NCI-H82 (cell line): Measurements from ENCODE around the gene KRT32.
"Not testable (repeated sequence)": the region's sequence is repeated elsewhere in the genome, so short reads cannot be mapped to it uniquely, and the experiment has no call there.

Source experiments
- DNase-seq: peaks from one replicate; lab custom pipeline; 2025; lab: John Stamatoyannopoulos, UW

KRT32 gene

DNA sequence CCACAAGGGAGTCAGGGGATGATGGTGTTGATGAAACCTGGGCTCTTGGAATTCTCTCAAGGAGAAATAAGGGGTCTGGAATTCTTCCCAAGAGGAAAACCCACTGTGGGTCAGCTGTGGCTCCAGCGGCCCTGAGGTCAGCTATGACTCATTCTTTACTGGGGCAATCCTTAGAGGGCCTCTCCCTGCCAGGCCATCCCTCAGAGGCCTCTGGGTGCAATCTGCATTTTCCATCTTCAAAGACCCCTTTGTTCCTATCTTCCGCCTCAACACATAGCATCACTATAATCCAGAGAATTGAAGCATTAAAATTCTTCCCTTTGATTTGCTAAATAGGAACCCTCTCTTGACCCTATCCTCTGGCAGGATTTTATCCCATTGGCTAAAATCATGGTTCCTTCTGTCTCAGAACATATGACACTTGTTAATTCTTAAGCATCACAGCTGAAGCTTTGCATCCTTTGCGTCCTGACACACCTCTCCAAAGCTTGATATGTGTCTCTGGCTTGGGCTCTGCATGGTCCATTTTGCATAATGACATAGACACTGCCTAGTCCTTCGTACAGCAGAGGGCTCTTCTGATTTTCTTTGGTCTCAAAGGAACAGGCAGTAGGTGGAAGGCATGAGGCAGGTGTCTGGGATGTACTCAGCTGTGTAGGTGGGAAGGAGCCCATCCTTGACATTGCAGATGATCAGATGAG lies 38.4 kb downstream of the KRT32 start:
- no peak for DNase-seq

DNA sequence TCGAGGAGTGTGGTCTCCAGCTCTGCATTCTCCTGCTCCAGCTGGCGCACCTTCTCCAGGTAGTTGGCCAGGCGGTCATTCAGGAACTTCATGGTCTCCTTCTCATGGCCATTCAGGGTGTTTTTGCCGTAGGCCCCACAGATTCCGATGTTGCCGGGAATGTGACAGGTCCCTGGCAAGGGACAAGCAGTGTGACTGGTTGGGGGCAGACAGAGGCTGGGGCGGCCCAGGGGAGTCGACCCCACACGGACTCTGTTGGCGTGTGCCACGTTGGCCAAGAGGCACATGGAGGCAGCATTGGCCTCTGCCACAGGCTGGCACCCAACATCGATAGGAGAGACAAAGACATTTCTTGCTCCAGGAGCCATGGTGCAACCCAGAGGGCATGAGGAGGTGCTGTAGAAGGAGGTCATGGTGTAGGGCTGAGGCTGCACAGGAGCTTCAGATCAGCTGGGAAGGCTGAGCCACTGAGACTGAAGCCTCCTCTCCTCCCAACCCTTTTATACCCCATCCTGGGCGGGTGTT lies 43.0 kb downstream of the KRT32 start, which contains the start of gene KRT37:
Gene KRT37, minus strand, starts transcription at position 475 of the 525 bp plus-strand sequence. Its CDS starts 62 bp downstream, at position 413.
- no peak for DNase-seq

DNA sequence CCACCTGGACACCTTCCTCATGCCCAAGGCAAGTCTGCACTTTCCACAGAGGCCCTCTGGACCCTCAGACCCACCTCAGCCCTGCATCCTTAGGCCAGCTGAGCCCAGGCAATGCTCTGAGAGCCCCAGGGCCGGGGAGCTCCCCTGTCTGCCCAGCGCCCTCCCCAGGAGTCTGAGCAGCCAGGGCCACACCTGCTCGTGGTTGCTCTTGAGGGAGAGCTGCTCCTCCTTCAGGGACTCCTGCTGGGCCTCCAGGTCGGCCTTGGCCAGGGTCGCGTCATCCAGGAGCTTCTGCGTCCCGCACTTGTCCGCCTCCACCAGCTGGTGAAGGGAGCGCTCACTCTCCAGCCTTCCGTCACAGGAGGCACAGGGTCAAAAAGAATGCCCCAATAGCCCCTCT lies 44.6 kb downstream of the KRT32 start:
- not testable (repeated sequence) for DNase-seq

DNA sequence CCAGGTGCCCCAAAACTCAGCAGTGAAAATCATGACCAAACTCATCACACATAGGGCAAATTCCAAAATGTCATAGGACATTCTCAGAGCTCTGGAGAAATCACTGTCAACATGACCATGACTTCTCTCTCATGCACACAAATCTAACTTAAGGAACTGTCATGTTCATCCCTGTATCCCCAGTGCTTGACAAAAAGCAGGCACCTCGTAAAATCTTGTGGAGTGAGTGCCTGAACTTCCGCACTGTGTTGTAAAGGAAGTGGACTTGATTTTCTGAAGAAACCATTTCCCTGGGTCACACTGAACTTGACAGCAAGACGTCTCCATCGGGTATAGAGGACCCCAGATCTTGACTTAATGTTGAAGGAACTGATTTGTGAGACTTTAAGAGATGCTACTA lies 45.6 kb downstream of the KRT32 start:
- no peak for DNase-seq

DNA sequence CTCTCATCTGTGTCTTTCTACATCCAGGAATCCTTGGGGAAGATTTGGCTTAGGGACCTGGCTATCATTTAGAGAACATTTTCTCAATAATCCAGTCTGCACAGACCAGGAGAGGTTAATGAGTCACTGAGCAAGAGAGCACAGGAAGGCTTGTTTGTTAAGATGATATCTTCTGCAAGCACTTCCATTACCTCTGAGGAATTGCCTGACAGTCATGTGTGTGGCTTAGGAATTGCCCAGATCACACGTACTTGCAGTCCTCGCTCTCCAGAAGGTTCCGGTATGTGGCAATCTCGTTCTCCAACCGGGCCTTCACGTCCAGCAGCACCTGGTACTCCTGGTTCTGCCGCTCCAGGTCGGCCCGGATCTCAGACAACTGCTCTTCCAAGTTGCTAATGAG lies 46.1 kb downstream of the KRT32 start:
- no peak for DNase-seq

DNA sequence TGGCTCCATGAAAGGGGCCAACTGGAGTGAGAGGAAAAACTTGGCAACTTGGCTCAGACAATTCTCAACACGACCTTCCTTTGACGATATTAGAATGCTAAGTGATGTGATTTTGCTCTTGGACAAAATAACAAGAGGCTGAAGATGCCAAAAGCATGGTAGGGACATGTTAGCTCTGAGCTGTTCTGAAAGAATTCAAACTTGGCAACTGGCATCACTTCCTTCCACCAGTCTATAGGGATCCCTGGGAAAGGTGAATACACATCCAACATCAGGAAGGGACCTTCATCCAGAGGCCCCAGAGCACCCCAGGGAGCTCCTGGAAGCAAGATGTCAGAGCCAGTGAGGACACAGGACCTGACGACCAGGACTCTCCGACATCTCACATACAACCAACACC lies 47.1 kb downstream of the KRT32 start:
- DNase-seq: no peak

DNA sequence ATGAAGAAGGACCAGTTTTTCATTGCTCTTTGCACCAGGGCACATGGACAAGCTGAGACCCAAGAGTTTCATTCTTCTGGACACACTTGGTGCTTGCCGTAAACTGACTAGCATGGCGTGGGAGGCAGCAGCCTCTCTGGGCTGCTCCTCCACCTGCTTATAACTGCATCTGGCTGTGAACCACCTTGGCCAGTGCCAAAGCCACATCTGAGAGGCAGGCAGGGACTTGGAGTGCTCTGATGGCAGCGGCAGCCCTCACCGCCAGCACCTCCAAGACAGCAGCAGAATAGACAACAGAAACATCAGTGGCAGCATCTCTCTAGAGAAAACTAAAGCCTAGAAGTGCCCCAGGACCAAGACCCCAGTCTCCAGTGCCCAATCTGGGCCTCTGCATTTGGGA lies 47.5 kb downstream of the KRT32 start:
- no peak for DNase-seq

DNA sequence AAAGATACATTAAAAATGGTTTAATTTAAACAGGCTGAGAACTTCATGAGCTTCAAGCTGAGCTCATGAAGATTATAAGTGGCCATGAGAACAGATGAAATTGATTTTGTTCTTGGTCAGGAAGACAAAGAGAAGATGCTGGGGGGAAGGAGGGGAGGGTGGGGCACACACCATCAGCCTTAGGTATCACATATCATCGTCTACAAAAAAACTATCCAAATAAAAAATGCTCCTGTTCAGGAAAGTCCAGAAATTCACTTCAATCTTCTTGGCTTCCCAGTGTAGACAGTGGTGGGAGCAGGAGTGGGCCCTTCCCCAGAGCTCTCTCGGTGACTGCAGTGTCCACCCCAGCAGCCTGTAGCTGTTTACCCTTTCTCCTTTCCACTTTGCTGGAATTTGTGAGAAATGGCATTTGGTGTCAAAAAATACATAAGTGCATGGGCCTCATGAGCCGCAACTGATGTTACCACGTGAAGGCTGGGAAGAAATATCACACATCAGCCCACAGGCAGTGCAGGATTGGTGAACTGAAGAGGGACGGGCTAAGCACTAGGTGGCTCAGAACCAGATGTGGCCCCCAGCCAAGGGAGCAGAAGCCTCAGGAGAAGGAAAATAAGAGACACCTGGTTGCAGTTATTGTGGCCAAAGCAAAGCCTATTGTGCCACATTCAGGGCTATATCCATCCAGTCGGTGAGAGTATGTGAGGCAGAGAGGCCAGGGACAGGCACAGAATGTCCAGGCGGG lies 48.9 kb downstream of the KRT32 start:
- DNase-seq: no peak

DNA sequence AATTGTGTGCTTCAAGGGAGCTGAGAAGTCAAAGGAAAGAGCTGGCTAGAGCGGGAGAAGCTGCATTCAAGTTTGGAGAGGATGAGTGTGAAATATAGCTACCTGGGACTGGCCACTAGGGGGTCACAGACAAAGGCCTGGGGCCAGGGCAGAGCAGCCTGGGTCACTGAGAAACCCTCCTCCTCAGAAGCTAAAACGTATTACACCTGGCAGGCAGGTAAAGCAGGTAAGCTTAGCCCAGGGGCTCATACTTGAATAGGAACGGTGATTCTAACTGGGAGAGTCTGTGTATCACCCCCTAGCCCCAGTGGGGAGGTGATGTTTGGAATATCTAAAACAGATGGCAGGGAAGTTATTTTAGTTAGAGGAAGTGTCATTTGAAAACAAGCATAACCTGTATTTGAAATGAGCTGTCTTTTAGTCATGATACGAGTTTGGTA lies 49.6 kb downstream of the KRT32 start:
- peak; percentile 12 for DNase-seq

DNA sequence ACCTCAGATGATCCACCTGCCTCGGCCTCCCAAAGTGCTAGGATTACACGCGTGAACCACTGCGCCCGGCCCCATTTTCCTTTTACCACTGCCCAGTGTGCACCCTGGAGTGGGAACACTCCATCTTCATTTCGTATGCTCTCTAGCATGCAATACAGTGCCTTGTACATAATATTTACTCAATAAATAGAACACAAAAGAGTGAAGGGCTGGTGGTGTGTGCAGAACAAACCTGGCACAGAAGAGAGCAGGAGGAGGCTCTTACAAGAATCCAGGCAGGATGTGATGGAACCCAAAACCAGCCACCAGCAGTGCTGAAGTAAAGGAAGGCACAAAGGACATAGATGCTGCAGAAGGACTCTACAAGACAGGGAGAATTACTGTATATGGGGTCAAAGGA lies 50.1 kb downstream of the KRT32 start:
- DNase-seq: no peak

DNA sequence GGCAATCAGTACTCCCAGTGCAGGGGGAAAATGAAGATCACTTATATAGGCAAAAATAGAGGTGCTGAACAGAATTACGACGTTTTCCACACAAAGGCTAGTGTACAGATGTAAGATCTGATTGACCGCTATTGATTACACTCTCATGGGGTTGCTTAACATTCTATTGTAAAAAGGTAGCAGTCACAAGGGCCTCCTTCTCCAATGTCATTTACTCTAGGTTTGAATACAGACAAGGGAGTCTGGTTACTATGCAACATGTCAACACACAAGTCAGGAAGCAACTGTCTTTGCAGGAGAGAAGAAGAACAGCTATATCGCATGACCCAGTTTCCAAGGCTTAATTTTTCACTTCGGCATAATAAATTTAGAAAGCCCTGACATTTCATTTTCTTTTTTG lies 50.7 kb downstream of the KRT32 start:
- no peak for DNase-seq

DNA sequence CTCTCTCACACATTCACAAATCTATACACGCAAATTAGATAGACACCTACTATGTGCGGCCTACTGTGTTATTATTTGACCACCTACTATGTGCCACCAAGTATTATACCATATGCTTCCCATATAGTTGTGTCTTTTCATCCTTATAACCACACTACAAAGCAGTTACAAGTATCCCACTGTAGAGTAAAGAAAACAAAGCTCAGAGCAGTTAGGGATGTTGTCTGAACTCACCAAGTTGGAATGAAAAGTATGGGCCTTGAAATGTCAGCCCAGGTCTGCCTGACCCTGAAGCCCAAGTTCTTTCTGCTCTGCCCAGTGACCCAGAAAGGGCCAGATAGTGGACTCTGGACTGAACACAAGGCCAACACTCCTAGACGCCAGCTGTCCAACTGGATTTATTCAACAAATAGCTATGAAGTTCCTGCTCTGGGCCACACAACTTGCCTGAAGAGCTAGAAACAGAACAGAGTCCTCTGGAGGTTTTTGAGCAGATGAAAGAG lies 51.3 kb downstream of the KRT32 start:
- no peak for DNase-seq

DNA sequence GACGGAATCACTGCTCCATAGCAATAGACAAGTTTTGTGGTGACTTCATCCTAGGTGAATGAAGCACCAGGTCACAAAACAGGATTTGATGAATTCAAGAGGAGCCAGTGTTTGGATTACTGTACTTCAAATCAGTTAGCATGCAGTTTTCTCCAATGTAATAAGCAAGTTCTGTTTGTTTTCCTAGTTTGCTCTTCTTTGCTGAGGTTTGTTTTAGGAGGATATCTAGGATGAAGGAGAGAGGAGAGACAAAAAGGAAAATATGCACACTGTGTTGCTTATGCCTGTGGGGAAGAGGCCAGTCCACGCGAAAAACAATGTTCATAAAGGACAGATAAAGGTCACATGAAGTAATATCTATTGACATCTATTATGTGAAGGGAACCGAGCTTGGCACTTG lies 51.8 kb downstream of the KRT32 start:
- DNase-seq: no peak

DNA sequence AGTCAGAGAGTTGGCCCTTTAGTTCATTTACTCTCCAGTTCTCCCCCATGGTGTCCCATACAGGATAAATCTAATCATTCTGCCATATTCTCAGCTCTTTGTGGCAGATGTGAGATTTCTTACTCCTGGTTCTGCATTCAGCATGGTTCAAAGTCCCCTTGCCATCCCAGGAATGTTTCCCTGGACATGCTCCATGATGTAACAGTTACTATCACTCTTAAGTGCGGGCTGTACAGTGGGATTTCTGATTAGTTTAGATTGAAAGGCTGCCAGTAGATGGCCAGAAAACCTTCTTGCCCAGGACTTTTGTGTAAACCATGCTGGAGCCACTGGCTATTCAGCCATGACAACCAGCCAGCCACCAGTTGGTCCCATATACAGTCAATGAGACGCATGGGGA lies 53.2 kb downstream of the KRT32 start:
- no peak for DNase-seq

DNA sequence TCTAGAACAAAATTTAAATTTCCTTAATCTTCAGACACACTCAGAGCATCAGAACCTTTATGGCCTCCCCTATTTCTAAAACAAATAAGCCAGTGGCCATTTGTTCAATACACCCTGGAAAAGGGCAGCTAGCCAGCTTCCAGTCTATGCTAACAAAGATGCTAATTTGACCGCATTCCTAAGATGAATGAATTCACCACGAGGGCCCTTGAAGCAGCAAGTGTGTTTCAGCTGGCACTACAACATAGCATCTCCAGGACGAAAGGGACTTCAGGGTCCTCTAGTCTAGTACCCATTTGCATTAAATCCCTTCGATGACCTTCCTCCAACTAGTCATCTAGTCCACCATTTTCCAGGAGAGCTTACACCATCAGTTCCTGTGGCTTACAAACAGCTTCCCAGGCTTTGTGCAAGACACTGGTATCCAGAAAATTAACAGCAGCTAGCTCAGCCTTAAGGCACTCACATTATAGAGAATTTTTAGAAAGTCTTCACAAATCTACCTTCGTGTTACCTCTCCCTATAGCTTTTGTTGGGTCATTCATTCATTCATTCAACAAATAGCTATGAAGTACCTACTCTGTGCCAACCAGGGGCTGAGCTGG lies 53.7 kb downstream of the KRT32 start:
- DNase-seq: no peak

DNA sequence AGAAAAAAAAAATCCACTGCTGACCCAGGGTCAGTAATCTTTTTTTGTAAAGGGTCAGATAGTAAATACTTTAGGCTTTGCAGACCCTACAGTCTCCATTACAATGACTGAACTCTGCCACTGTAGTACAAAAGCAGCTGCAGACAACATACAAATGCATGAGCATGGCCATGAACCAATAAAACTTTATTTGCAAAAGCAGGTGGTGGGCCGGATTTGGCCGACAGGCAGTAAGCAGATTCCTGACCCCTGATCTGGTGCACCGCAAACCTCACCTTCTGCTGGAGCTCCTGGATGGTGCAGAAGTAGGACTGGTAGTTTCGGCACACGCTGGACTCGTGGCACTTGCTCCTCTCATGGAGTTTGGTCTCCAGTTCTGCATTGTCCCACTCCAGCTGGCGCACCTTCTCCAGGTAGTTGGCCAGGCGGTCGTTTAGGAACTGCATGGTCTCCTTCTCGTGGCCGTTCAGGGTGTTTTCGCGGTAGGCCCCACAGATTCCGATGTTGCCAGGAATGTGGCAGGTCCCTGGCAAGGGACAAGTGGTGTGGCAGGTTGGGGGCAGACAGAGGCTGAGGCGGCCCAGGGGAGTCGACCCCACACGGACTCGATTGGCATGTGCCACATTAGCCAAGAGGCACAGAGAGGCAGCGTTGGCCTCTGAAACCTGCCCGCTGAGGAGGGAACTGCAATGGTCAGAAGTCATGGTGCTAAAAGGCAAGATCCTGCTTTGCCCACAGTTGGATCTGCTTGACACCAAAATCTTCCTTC lies 55.9 kb downstream of the KRT32 start:
- DNase-seq: no peak
